Testis (tissue), 2 donors: ENCODE results near the gene YY1.
"Not testable (repeated sequence)": the region's sequence is repeated elsewhere in the genome, so short reads cannot be mapped to it uniquely, and the experiment has no call there.

Experiments
- POLR2A ChIP-seq: fragments of 450-650 bp; IDR thresholded peaks from one replicate; pipeline ENCODE4 v1.6.1; 2017; ENCODE audit warnings: antibody characterized with exemption, mild to moderate bottlenecking, moderate library complexity
- TF ChIP-seq, protein P1 (sequence below), 3 experiments: fragments of 450-650 bp in 2 of 3; fragments of 200-600 bp in 1 of 3; sonication (generic) in 1 of 3; IDR thresholded peaks; one replicate each; pipeline ENCODE4 v1.5.1; 2016 to 2019; ENCODE audit warnings: antibody characterized with exemption in 3 of 3, mild to moderate bottlenecking in 2 of 3, moderate library complexity in 1 of 3

DNA sequence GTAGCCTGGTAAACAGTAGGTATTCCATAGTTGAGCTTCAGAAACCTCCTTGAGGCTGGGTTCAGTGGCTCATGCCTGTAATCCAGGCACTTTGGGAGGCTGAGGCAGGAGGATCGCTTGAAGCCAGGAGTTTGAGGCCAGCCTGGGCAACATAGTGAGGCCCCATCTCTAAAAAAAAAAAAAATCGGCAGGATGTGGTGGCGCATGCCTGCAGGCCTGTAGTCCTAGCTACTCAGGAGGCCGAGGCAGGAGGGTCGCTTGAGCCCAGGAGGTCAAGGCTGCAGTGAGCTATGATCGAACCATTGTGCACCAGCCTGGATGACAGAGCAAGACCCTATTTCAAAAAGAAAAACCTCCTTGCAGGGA is 69.5 kb downstream of the YY1 start:
- not testable (repeated sequence) for TF ChIP-seq POLR2A
- TF ChIP-seq, protein P1, sequence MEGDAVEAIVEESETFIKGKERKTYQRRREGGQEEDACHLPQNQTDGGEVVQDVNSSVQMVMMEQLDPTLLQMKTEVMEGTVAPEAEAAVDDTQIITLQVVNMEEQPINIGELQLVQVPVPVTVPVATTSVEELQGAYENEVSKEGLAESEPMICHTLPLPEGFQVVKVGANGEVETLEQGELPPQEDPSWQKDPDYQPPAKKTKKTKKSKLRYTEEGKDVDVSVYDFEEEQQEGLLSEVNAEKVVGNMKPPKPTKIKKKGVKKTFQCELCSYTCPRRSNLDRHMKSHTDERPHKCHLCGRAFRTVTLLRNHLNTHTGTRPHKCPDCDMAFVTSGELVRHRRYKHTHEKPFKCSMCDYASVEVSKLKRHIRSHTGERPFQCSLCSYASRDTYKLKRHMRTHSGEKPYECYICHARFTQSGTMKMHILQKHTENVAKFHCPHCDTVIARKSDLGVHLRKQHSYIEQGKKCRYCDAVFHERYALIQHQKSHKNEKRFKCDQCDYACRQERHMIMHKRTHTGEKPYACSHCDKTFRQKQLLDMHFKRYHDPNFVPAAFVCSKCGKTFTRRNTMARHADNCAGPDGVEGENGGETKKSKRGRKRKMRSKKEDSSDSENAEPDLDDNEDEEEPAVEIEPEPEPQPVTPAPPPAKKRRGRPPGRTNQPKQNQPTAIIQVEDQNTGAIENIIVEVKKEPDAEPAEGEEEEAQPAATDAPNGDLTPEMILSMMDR (IDR thresholded peaks at IDR 0.05): not testable (repeated sequence)
